Bronchial epithelial cell (primary cell): Measurements from ENCODE around the gene APBB2. TPM values are rescaled to one million over a fixed set of nuclear protein-coding genes. Genes with fewer than 3 reads are reported as not detected.
A peak's percentile ranks its signal among the peaks of the same experiment; 100 is the strongest.

Experiments
- DNase-seq: peaks from one replicate; pipeline ENCODE4 v3.0.0-alpha.2; 2010; ENCODE audit warnings: low read depth
- FAIRE-seq: peaks from 2 replicates; lab custom pipeline; 2011; peaks lifted over from hg19 to GRCh38; lab: Jason Lieb, UNC
- H3K27me3 ChIP-seq: 2 replicates; pipeline ENCODE4 v1.5.1; 2011; ENCODE audit warnings: low read length; ENCODE audit not compliant: control insufficient read depth, insufficient read depth
- H3K36me3 ChIP-seq: 2 replicates; pipeline ENCODE4 v1.5.1; 2011; ENCODE audit warnings: low read length; ENCODE audit not compliant: control insufficient read depth, insufficient read depth
- H3K4me3 ChIP-seq: 2 replicates; pipeline ENCODE4 v1.5.1; 2011; ENCODE audit warnings: mild to moderate bottlenecking, low read depth, low read length, control low read depth
- CTCF ChIP-seq: IDR thresholded peaks from 2 replicates; pipeline ENCODE4 v1.5.1; 2011; ENCODE audit warnings: mild to moderate bottlenecking, moderate library complexity, low read length, control low read depth, inconsistent platforms; ENCODE audit not compliant: insufficient read depth, severe bottlenecking
- total RNA-seq: library from RNA; depleted of rRNA; stranded (reverse); fragments of >200 nt; gene quantifications from 2 replicates; pipeline ENCODE4 v1.2.1, GENCODE V29; 2014

Gene APBB2
- total RNA-seq, 1 donor from 2014 or later, result 39.2 TPM

GRCh38 chr4:41215155-41215554, 813 bp upstream of the APBB2 start:
- H3K4me3 ChIP-seq, result no peak overlapping the region
- TF ChIP-seq CTCF, result no peak
- no peaks in the 10 kb centered on the region for H3K27me3 ChIP-seq
- DNase-seq (no peak), FAIRE-seq (no peak)
- H3K36me3 ChIP-seq, result no peaks in the 10 kb centered on the region

GRCh38 chr4:41214825-41215146, 444 bp upstream of the APBB2 start:
- Histone ChIP-seq H3K4me3 (peak overlapping the region; percentile 2), H3K36me3 (no peaks in the 10 kb centered on the region), H3K27me3 (no peaks in the 10 kb centered on the region)
- no peak for DNase-seq
- FAIRE-seq, result no peak
- TF ChIP-seq CTCF, result no peak

GRCh38 chr4:41213625-41214135, 662 bp downstream of the APBB2 start:
- Histone ChIP-seq H3K36me3 (no peaks in the 10 kb centered on the region), H3K4me3 (peak overlapping the region; percentile 86), H3K27me3 (no peaks in the 10 kb centered on the region)
- no peak for TF ChIP-seq CTCF
- no peak for FAIRE-seq
- DNase-seq, result no peak

- Histone ChIP-seq H3K27me3 (no peaks in the 10 kb centered on the region), H3K4me3 (peak overlapping the region; percentile 86), H3K36me3 (no peaks in the 10 kb centered on the region)
- TF ChIP-seq CTCF, result peak; percentile 77
- DNase-seq (peak; percentile 74), FAIRE-seq (no peak)
Measured at GRCh38 chr4:41212616-41213203, 1.6 kb downstream of the APBB2 start.

GRCh38 chr4:41211951-41212615, 2.3 kb downstream of the APBB2 start:
- Histone ChIP-seq H3K36me3 (no peaks in the 10 kb centered on the region), H3K4me3 (peak overlapping the region; percentile 86), H3K27me3 (no peaks in the 10 kb centered on the region)
- no peak for TF ChIP-seq CTCF
- DNase-seq (no peak), FAIRE-seq (no peak)

- no peak overlapping the region for H3K4me3 ChIP-seq
- FAIRE-seq (no peak), DNase-seq (no peak)
- H3K27me3 ChIP-seq, result no peaks in the 10 kb centered on the region
- TF ChIP-seq CTCF, result no peak
- no peaks in the 10 kb centered on the region for H3K36me3 ChIP-seq
Measured at GRCh38 chr4:41209901-41210300, 4.4 kb downstream of the APBB2 start.
